Measurements from ENCODE around the gene CPAMD8.

DNA sequence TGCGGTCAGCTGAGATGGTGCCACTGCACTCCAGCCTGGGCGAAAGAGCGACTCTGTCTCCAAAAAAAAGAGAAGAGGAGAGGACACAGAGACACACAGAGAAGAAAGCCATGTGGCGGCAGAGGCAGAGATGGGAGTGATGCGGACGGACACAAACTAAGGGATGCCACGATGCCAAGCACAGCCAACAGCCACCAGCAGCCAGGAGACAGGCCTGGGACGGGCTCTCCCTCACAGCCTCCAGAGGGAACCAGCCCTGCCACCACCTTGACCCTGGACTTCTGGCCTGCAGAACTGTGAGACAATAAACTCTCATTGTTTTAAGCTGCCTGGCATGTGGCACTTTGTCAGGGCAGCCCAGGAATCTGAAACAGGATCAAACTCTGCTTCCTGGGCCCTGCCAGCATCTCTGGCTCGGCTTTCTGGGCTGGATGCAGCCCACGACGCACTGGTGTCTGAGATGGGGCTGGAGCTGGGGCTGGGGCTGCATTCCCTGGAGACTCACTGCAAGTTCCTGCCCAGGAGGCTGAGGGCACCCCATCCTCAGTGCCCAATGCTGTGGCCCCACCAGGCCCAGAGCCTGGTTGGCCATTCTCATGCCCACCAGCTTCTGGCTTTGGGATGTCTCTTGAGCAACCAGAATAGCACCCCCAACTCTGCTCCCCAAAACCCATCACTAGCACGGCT is 134.8 kb downstream of the CPAMD8 start:
- TF ChIP-seq, protein P1, sequence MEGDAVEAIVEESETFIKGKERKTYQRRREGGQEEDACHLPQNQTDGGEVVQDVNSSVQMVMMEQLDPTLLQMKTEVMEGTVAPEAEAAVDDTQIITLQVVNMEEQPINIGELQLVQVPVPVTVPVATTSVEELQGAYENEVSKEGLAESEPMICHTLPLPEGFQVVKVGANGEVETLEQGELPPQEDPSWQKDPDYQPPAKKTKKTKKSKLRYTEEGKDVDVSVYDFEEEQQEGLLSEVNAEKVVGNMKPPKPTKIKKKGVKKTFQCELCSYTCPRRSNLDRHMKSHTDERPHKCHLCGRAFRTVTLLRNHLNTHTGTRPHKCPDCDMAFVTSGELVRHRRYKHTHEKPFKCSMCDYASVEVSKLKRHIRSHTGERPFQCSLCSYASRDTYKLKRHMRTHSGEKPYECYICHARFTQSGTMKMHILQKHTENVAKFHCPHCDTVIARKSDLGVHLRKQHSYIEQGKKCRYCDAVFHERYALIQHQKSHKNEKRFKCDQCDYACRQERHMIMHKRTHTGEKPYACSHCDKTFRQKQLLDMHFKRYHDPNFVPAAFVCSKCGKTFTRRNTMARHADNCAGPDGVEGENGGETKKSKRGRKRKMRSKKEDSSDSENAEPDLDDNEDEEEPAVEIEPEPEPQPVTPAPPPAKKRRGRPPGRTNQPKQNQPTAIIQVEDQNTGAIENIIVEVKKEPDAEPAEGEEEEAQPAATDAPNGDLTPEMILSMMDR (IDR thresholded peaks at IDR 0.05; ENCODE audit: extremely low read depth in 1 of 2, insufficient read depth in 1 of 2, low read depth in 1 of 2, low read length in 2 of 2) = no peak
- TF ChIP-seq POLR2A (IDR thresholded peaks at IDR 0.05; ENCODE audit: low read depth, low read length) (no peak), POLR2AphosphoS5 (IDR thresholded peaks at IDR 0.05; ENCODE audit: insufficient read depth, low read depth, low read length) (no peak), EZH2 (IDR thresholded peaks at IDR 0.05; ENCODE audit: borderline replicate concordance, low read depth, low read length, severe bottlenecking) (no peak)

Measured in endothelial cell of umbilical vein (primary cell).